ENCODE measurements around the gene KLHL42.
"Not testable (repeated sequence)": the region's sequence is repeated elsewhere in the genome, so short reads cannot be mapped to it uniquely, and the experiment has no call there.

Gene KLHL42

GRCh38 chr12:27818401-27818918 lies 38.4 kb downstream of the KLHL42 start:
- DNase-seq: no peak

- DNase-seq: no peak
Measured at GRCh38 chr12:27820564-27820963, 40.5 kb downstream of the KLHL42 start.

GRCh38 chr12:27821259-27821973 lies 41.4 kb downstream of the KLHL42 start:
- DNase-seq: peak; percentile 75

GRCh38 chr12:27822076-27822712 lies 42.2 kb downstream of the KLHL42 start:
- DNase-seq: peak; percentile 83

- no peak for DNase-seq
Measured at GRCh38 chr12:27823038-27823437, 43.0 kb downstream of the KLHL42 start.

- no peak for DNase-seq
Measured at GRCh38 chr12:27824126-27824842, 44.3 kb downstream of the KLHL42 start.

GRCh38 chr12:27826076-27826475 lies 46.0 kb downstream of the KLHL42 start:
- no peak for DNase-seq

- peak; percentile 13 for DNase-seq
Measured at GRCh38 chr12:27828196-27828595, 48.2 kb downstream of the KLHL42 start.

GRCh38 chr12:27838543-27839185 lies 58.6 kb downstream of the KLHL42 start:
- no peak for DNase-seq

GRCh38 chr12:27840229-27840999 lies 60.4 kb downstream of the KLHL42 start:
- DNase-seq: no peak

- DNase-seq: peak; percentile 62
Measured at GRCh38 chr12:27841392-27841882, 61.4 kb downstream of the KLHL42 start.

GRCh38 chr12:27843714-27844245 lies 63.7 kb downstream of the KLHL42 start:
- DNase-seq: peak; percentile 98

GRCh38 chr12:27844366-27845090 lies 64.5 kb downstream of the KLHL42 start:
- no peak for DNase-seq

- DNase-seq: no peak
Measured at GRCh38 chr12:27845187-27845586, 65.2 kb downstream of the KLHL42 start.

- not testable (repeated sequence) for DNase-seq
Measured at GRCh38 chr12:27845706-27846105, 65.7 kb downstream of the KLHL42 start.

GRCh38 chr12:27847293-27847692 lies 67.3 kb downstream of the KLHL42 start:
- DNase-seq: not testable (repeated sequence)

GRCh38 chr12:27851311-27851710 lies 71.3 kb downstream of the KLHL42 start:
- no peak for DNase-seq

GRCh38 chr12:27852117-27852516 lies 72.1 kb downstream of the KLHL42 start:
- DNase-seq: no peak

Data from fibroblast of skin of right biceps (primary cell).